HepG2 (cell line): ENCODE data around the gene COPA. TPM values are rescaled to one million over a fixed set of nuclear protein-coding genes. Genes with fewer than 3 reads are reported as not detected.
A peak's percentile ranks its signal among the peaks of the same experiment; 100 is the strongest.

Experiments
- NPAS2 ChIP-seq: sonication (generic); formaldehyde crosslinking; IDR thresholded peaks from 2 replicates; pipeline ENCODE4 v1.8.0; 2022; ENCODE audit warnings: mild to moderate bottlenecking, missing genetic modification reagents, borderline replicate concordance
- POLR2G ChIP-seq: fragments of 200-400 bp; formaldehyde crosslinking; IDR thresholded peaks from 2 replicates; pipeline ENCODE4 v1.6.1; 2018; ENCODE audit warnings: mild to moderate bottlenecking, low read depth, low read length, moderate library complexity
- PPARG ChIP-seq: conservative IDR thresholded peaks from 2 replicates; pipeline ENCODE4 v1.6.1; 2016; ENCODE audit warnings: missing biosample characterization, missing genetic modification reagents
- RELA ChIP-seq: sonication (generic); formaldehyde crosslinking; IDR thresholded peaks from 2 replicates; pipeline ENCODE4 v1.4.0; 2020; ENCODE audit warnings: missing genetic modification reagents
- TCF7 ChIP-seq: sonication (generic); IDR thresholded peaks from 2 replicates; pipeline ENCODE4 v1.6.1; 2016; ENCODE audit warnings: antibody characterized with exemption, low read depth
- ZBTB25 ChIP-seq: IDR thresholded peaks from 2 replicates; pipeline ENCODE4 v1.6.1; 2018; ENCODE audit warnings: missing genetic modification reagents
- ZBTB39 ChIP-seq: sonication (generic); formaldehyde crosslinking; IDR thresholded peaks from 2 replicates; pipeline ENCODE4 v1.5.0; 2020; ENCODE audit warnings: missing genetic modification reagents
- ZKSCAN8 ChIP-seq: IDR thresholded peaks from 2 replicates; pipeline ENCODE4 v1.6.1; 2016; ENCODE audit warnings: borderline replicate concordance, missing genetic modification reagents, missing compliant biosample characterization
- ZNF124 ChIP-seq: sonication (generic); formaldehyde crosslinking; IDR thresholded peaks from 2 replicates; pipeline ENCODE4 v1.4.0; 2020; ENCODE audit warnings: missing genetic modification reagents
- ZNF138 ChIP-seq: sonication (generic); formaldehyde crosslinking; IDR thresholded peaks from 2 replicates; pipeline ENCODE4 v1.5.0; 2020; ENCODE audit warnings: mild to moderate bottlenecking, low read depth, missing genetic modification reagents
- ZNF317 ChIP-seq: sonication (generic); formaldehyde crosslinking; IDR thresholded peaks from 2 replicates; pipeline ENCODE4 v1.5.0; 2020; ENCODE audit warnings: mild to moderate bottlenecking, missing genetic modification reagents
- ZNF644 ChIP-seq: IDR thresholded peaks from 2 replicates; pipeline ENCODE4 v1.6.1; 2016; ENCODE audit warnings: low read depth
- ZNF740 ChIP-seq: sonication (generic); formaldehyde crosslinking; IDR thresholded peaks from 2 replicates; pipeline ENCODE4 v1.4.0; 2020; ENCODE audit warnings: missing genetic modification reagents
- polyA plus RNA-seq, 8 experiments: library from polyadenylated mRNA; depleted of rRNA in 3 of 8; stranded (reverse) in 7 of 8; unstranded in 1 of 8; fragments of >200 nt; fragmentation: Illumina TruSeq in 4 of 8; extraction: Trizol in 4 of 8; gene quantifications; 2 replicates each; pipeline versions ENCODE4 v1.2.1 to v1.2.3, GENCODE V29; 2011 to 2016; ENCODE audit warnings: low read depth in 4 of 8, missing spikeins in 1 of 8, mixed read lengths in 1 of 8; ENCODE audit not compliant: insufficient read depth in 1 of 8
- total RNA-seq, 5 experiments: library from RNA; depleted of rRNA; stranded (reverse); fragments of >200 nt; fragmentation: Illumina TruSeq; extraction: Trizol; gene quantifications; 2 replicates each; pipeline ENCODE4 v1.2.3, GENCODE V29; 2016; ENCODE audit warnings: low read depth in 1 of 5
- TF ChIP-seq, protein P1 (sequence below): sonication (generic); formaldehyde crosslinking; IDR thresholded peaks from 2 replicates; pipeline ENCODE4 v1.4.0; 2020; ENCODE audit warnings: mild to moderate bottlenecking, missing genetic modification reagents
- TF ChIP-seq, protein P2 (sequence below): IDR thresholded peaks from 2 replicates; pipeline ENCODE4 v1.6.1; 2016; ENCODE audit warnings: missing compliant biosample characterization, missing genetic modification reagents, borderline replicate concordance

COPA gene
- total and polyA plus RNA-seq, 2 of the 13 experiments (the other 11 are each of a cell fraction or from before 2014, with no cell fraction given) = 160 to 197 TPM

- TF ChIP-seq ZNF740 (CRISPR knock-in tag) = no peak
- no peak for TF ChIP-seq ZNF124
- TF ChIP-seq, protein P1, sequence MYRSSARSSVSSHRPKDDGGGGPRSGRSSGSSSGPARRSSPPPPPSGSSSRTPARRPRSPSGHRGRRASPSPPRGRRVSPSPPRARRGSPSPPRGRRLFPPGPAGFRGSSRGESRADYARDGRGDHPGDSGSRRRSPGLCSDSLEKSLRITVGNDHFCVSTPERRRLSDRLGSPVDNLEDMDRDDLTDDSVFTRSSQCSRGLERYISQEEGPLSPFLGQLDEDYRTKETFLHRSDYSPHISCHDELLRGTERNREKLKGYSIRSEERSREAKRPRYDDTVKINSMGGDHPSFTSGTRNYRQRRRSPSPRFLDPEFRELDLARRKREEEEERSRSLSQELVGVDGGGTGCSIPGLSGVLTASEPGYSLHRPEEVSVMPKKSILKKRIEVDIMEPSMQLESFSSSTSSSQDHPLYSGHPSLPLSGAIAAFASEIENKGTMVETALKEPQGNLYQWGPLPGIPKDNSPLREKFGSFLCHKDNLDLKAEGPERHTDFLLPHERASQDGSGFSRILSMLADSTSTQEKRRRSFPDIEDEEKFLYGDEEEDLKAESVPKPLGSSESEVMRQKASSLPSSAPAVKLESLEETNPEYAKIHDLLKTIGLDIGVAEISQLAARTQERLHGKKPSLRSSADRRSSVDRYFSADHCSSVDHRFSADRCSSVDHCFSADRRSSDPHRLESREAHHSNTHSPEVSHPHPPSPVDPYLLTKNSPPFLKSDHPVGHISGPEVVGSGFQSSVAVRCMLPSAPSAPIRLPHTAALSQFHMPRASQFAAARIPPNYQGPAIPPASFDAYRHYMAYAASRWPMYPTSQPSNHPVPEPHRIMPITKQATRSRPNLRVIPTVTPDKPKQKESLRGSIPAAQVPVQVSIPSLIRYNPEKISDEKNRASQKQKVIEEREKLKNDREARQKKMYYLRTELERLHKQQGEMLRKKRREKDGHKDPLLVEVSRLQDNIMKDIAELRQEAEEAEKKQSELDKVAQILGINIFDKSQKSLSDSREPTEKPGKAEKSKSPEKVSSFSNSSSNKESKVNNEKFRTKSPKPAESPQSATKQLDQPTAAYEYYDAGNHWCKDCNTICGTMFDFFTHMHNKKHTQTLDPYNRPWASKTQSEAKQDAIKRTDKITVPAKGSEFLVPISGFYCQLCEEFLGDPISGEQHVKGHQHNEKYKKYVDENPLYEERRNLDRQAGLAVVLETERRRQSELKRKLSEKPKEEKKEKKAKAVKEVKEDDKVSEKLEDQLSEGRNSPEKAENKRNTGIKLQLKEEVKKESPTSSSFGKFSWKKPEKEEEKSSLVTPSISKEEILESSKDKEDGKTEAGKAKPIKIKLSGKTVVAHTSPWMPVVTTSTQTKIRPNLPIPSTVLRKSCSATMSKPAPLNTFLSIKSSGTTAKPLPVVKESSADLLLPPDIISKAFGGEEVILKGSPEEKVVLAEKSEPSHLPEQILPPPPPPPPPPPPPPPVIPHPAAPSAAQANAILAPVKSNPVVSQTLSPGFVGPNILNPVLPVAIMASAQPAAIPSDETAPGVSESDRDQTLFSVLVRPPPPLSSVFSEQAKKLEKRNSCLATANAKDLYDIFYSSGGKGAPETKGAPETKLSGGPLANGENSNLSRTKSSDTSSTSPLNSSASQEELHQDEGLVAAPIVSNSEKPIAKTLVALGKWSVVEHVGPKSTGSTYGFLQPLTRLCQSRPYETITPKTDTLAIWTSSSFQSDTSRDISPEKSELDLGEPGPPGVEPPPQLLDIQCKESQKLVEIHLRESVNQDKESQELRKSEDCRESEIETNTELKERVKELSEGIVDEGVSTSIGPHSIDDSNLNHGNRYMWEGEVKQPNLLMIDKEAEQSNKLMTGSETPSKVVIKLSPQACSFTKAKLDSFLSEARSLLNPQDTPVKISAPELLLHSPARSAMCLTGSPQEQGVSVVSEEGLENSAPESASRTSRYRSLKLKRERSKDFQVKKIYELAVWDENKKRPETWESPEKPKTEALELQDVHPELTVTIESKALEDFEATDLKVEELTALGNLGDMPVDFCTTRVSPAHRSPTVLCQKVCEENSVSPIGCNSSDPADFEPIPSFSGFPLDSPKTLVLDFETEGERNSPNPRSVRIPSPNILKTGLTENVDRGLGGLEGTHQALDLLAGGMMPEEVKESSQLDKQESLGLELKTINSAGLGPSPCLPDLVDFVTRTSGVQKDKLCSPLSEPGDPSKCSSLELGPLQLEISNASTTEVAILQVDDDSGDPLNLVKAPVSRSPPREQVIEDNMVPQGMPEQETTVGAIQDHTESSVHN (CRISPR knock-in tag) = no peak
- 0 out of 2 replicates have a peak, but pooled peaks have one; percentile 23 for TF ChIP-seq ZKSCAN8 (CRISPR knock-in tag)
- TF ChIP-seq ZNF317 (CRISPR knock-in tag) = no peak
- no peak for TF ChIP-seq TCF7
- 0 out of 2 replicates have a peak, but pooled peaks have one; percentile 30 for TF ChIP-seq ZBTB25 (CRISPR knock-in tag)
- no peak for TF ChIP-seq POLR2G
- TF ChIP-seq PPARG (CRISPR knock-in tag) = 0 out of 2 replicates have a peak, but pooled peaks have one; percentile 43
- no peak for TF ChIP-seq ZBTB39 (CRISPR knock-in tag)
- TF ChIP-seq, protein P2, sequence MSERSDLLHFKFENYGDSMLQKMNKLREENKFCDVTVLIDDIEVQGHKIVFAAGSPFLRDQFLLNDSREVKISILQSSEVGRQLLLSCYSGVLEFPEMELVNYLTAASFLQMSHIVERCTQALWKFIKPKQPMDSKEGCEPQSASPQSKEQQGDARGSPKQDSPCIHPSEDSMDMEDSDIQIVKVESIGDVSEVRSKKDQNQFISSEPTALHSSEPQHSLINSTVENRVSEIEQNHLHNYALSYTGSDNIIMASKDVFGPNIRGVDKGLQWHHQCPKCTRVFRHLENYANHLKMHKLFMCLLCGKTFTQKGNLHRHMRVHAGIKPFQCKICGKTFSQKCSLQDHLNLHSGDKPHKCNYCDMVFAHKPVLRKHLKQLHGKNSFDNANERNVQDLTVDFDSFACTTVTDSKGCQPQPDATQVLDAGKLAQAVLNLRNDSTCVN (CRISPR knock-in tag) = no peak
- no peak for TF ChIP-seq NPAS2 (CRISPR knock-in tag)
- no peak for TF ChIP-seq RELA (CRISPR knock-in tag)
- TF ChIP-seq ZNF138 = no peak
- TF ChIP-seq ZNF644 (CRISPR knock-in tag) = no peak
Measured at GRCh38 chr1:160251687-160252526, 91.1 kb downstream of the COPA start (continued).
